Measurements from ENCODE around the gene UBE2K.
"Not testable (repeated sequence)": the region's sequence is repeated elsewhere in the genome, so short reads cannot be mapped to it uniquely, and the experiment has no call there.

The UBE2K gene

GRCh38 chr4:39813033-39813432 is 115.1 kb downstream of the UBE2K start:
- not testable (repeated sequence) for DNase-seq

- DNase-seq: not testable (repeated sequence)
Measured at GRCh38 chr4:39813761-39814160, 115.8 kb downstream of the UBE2K start.

- no peak for DNase-seq
Measured at GRCh38 chr4:39814403-39815185, 116.7 kb downstream of the UBE2K start.

GRCh38 chr4:39818646-39819045 is 120.7 kb downstream of the UBE2K start:
- DNase-seq: no peak

GRCh38 chr4:39820186-39820585 is 122.2 kb downstream of the UBE2K start:
- DNase-seq: no peak

- no peak for DNase-seq
Measured at GRCh38 chr4:39821951-39822350, 124.0 kb downstream of the UBE2K start.

- DNase-seq: no peak
Measured at GRCh38 chr4:39822662-39823061, 124.7 kb downstream of the UBE2K start.

- DNase-seq: no peak
Measured at GRCh38 chr4:39823191-39823590, 125.3 kb downstream of the UBE2K start.

- no peak for DNase-seq
Measured at GRCh38 chr4:39825090-39825489, 127.2 kb downstream of the UBE2K start.

- DNase-seq: no peak
Measured at GRCh38 chr4:39825741-39826231, 127.8 kb downstream of the UBE2K start.

All from activated CD8-positive, alpha-beta memory T cell treated with anti-CD3 and anti-CD28 coated beads, Interleukin-2, amount 50 U/mL, for 4 hours (primary cell).